ENCODE results near the gene POLQ.
"Not testable (repeated sequence)": the region's sequence is repeated elsewhere in the genome, so short reads cannot be mapped to it uniquely, and the experiment has no call there.

DNA sequence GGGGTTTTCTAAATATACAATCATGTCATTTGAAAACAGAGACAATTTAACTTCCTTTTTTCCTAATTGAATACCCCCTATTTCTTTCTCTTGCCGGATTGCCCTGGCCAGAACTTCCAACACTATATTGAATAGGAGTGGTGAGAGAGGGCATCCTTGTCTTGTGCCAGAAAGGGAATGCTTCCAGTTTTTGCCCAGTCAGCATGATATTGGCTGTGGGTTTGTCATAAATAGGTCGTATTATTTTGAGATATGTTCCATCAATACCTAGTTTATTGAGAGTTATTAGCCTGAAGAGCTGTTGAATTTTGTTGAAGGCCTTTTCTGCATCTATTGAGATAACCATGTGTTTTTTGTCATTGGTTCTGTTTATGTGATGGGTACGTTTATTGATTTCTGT is 157.5 kb downstream of the POLQ start:
- TF ChIP-seq CTCF (IDR thresholded peaks at IDR 0.05; ENCODE audit: low read depth, low read length, missing input control); GABPA (IDR thresholded peaks at IDR 0.05 in 1 of 2, conservative IDR thresholded peaks at IDR 0.05 in 1 of 2); JUND (IDR thresholded peaks at IDR 0.05); RAD21 (IDR thresholded peaks at IDR 0.05); TAF1 (conservative IDR thresholded peaks at IDR 0.05): not testable (repeated sequence)
- TF ChIP-seq, protein P1, sequence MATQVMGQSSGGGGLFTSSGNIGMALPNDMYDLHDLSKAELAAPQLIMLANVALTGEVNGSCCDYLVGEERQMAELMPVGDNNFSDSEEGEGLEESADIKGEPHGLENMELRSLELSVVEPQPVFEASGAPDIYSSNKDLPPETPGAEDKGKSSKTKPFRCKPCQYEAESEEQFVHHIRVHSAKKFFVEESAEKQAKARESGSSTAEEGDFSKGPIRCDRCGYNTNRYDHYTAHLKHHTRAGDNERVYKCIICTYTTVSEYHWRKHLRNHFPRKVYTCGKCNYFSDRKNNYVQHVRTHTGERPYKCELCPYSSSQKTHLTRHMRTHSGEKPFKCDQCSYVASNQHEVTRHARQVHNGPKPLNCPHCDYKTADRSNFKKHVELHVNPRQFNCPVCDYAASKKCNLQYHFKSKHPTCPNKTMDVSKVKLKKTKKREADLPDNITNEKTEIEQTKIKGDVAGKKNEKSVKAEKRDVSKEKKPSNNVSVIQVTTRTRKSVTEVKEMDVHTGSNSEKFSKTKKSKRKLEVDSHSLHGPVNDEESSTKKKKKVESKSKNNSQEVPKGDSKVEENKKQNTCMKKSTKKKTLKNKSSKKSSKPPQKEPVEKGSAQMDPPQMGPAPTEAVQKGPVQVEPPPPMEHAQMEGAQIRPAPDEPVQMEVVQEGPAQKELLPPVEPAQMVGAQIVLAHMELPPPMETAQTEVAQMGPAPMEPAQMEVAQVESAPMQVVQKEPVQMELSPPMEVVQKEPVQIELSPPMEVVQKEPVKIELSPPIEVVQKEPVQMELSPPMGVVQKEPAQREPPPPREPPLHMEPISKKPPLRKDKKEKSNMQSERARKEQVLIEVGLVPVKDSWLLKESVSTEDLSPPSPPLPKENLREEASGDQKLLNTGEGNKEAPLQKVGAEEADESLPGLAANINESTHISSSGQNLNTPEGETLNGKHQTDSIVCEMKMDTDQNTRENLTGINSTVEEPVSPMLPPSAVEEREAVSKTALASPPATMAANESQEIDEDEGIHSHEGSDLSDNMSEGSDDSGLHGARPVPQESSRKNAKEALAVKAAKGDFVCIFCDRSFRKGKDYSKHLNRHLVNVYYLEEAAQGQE (IDR thresholded peaks at IDR 0.05), result not testable (repeated sequence)
- TF ChIP-seq, protein P2, sequence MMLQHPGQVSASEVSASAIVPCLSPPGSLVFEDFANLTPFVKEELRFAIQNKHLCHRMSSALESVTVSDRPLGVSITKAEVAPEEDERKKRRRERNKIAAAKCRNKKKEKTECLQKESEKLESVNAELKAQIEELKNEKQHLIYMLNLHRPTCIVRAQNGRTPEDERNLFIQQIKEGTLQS (IDR thresholded peaks at IDR 0.05), result not testable (repeated sequence)
